SK-N-MC (cell line): ENCODE measurements around the gene PYGB.

Experiments used
- EZH2 ChIP-seq: fragments of 200-600 bp; sonication (generic); IDR thresholded peaks from one replicate; pipeline ENCODE4 v1.6.1; 2017; ENCODE audit warnings: antibody characterized with exemption
- POLR2AphosphoS5 ChIP-seq: IDR thresholded peaks from 2 replicates; pipeline ENCODE4 v1.6.1; 2012; ENCODE audit warnings: mild to moderate bottlenecking, low read depth, low read length, borderline replicate concordance

- TF ChIP-seq EZH2 (no peak), POLR2AphosphoS5 (no peak)
These were observed 3.7 kb downstream of the PYGB start for GRCh38 chr20:25251558-25251957.
